NAMALWA (cell line): Measurements from ENCODE around the gene TIRAP.

Experiments
- DNase-seq: peaks from one replicate; pipeline ENCODE4 v3.0.0-alpha.2; 2015; ENCODE audit warnings: low spot score

TIRAP gene

DNA sequence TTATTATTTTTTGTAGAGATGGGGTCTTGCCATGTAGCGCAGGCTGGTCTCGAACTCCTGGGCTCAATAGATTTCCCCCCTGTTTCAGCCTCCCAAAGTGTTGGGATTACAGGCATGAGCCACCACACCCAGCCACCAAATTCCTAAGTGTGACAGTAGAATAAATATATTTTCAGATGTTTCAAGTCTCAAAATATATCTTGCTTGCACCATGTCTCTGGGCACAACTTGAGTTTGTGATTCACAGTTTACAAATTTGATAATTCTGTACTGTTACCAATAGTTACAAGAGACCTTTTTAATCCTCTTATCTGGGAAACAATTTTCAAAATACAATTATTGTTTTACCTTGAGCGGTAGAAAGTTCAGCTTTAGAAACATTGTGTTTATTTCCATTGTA lies 40.1 kb downstream of the TIRAP start:
- DNase-seq: no peak

DNA sequence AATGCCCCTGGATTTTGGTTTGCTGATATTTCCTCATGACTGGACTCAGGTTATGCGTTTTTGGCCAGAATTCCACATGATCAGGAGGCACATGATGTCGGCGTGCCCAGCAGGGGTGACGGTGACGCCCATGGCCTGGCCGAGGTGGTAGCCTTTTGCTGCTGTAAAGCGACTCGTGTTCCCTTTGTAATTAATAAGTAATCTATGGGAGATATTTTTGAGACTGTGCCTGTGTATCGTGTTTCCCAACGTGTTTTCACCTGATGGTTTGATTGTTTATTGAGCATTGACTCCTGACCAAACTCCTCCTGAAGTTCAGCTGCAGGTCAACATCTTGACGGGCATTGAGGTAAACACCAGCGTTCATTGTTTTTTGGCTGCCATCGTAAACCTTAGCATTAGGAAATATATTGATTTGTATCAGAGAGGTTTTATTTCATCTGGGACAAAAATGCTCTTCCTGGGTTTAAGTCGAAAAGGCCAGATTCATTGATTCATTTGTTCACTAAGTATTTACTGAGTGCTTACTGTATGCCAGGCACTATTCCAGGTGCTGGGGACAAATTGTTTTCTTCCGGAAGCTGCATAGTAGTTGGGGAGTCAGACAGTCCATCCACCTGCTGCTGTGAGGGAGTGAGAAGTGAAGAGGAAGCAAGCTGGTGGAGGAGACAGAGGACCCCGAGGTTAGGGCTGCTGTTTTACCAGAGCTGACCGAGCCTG lies 44.5 kb downstream of the TIRAP start:
- no peak for DNase-seq

DNA sequence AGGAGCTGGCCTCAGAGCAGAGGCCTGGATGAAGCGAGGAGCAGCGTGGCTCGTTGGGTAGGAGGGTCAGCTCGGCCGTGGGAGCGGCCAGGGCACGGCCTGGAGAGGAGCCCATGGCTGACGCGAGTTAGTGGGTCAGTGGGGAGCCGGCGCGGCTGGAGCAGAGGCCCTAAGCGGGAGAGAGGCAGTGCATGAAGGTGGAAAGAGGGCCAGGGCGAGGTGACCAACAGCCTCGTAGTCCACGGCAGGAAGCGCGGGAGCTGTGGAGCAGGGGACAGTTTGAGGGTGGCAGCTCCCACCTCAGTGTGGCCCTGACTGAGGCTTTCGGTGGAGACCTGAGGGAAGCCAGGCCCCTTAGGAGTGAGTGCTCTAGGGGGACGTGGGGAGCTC lies 45.1 kb downstream of the TIRAP start:
- no peak for DNase-seq

DNA sequence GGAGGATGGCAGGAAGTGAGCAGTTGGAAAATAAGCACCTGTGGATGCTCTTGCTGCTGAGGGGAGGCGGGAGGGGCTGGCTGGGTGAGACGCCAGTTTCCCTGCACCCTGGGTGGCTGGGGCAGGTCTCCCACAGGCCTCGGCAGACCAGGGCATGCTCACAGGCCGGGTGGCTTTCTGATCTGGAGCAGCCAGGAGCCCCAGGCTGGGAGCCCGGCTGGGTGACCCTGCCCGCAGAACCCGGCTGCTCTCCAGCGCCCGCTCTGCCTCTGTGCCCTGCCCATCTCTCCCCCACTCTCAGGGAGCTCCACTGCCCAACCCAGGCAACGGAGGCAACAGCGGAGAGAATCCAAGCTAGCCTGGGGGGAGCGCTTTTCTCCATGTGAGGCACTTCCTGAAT lies 45.6 kb downstream of the TIRAP start:
- no peak for DNase-seq

DNA sequence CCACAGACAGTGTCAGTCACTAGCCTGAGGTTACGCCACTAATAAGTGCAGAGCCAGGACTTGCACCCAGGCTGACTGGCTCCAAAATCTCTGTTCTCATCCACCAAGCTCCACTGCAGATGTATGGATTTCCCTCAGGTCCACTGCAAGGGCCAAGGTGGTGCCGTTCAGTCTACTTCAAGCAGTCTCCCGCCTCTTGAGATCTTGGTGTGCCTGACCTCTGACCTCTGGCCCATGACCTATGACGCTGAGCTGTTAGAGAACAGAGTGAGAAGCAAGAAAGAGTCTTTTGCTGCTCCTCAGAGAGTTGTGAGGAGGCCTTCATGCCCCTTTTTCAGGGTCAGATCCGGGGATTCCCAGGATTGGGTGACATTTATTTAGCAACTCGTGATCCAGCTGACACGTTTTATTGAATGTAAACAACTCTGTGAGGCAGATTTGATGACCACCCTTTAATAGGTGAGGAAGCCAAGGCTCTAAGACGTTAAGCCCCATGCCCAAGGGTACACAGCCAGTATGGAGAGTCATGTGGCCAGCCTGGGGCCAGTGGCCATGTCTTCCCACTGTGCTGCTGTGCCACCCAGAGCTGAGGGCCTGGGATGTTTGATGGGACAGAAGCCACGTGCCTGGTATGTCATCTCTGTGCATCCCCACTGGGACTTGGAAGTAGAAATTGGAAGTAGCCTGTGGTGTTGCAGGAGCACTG lies 46.2 kb downstream of the TIRAP start:
- no peak for DNase-seq

DNA sequence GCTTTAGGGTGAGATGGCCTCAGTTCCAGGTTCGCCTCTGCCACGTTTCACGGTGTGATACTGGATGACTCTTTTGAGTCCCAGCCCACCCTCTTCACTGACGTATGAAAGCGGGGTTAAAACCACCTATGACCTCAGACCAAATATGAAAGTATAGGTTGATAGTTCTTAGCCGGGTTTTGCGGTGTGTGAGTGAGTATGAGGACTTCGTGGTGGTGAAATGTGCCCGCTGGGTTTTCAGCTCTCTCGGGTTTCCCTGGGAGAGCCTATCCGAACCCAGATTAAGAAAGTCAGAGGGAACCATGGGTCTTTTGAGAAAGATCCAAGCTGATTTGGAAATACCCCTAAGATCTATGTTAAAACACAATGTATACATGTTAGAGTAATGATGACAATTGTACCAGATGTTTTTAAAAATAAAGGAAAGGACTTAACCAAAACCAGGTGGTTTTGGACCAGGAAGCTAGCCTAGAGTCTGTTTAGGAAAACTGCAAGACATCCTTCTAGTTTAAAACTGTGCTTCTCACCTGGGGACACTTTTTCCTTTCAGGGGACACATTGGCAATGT lies 46.8 kb downstream of the TIRAP start:
- no peak for DNase-seq

DNA sequence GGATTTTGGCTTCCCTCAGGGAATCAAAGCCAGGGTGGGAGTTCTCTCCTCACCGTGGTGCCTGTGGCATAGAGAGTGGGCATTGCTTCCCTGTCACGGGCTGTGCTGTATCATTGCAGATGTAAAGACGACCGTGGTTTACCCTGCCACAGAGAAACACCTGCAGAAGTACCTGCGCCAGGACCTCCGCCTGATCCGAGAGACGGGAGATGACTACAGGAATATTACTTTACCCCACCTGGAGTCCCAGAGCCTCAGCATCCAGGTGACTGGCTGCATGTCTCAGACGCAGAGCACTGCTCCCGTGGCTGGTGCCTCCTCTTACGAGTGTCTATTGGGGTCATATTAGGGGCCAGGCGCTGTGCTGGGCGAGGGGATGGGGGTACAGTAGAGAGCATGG lies 48.4 kb downstream of the TIRAP start:
- no peak for DNase-seq

DNA sequence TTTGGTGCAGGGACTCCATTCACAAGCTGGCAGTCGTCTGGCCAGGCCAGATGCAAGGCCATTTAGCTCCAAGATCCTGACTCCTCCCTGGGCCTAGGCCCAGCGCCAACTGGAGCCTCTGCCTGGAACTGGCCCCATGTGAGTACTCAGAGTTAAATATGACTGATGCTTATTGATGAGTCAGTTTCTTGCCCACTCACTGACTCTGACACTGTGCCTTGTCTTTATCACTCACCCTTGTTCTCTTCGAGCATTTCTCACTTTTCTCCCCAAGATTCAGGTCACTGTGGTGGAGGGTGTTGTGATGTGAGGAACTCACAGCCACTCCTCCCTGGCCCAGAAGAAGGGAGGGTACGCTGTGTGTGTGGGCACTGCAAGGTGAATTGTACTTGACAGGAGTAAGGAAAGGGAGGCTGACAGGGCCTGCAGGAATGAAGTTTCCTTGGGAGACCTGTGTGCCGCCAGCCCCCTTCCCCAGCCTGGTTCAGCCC lies 49.4 kb downstream of the TIRAP start:
- DNase-seq: no peak

DNA sequence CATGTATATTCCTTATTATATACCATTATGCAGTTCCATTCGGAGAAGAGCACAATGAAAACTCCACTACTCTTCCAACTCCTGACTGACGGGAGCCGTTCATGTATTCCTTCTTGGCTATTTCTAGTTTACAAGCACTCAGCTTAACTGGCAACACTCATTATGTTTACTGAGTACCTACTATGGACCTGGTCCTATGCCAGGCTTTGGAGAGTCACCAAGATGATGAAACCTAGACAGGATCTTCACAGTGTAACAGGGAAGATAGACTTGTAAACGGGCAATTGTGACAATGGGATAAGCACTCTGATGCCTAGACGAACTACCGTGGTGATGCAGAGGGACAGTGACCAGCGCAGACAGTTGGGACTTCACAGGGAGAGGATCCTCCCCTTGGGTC lies 50.2 kb downstream of the TIRAP start:
- no peak for DNase-seq

DNA sequence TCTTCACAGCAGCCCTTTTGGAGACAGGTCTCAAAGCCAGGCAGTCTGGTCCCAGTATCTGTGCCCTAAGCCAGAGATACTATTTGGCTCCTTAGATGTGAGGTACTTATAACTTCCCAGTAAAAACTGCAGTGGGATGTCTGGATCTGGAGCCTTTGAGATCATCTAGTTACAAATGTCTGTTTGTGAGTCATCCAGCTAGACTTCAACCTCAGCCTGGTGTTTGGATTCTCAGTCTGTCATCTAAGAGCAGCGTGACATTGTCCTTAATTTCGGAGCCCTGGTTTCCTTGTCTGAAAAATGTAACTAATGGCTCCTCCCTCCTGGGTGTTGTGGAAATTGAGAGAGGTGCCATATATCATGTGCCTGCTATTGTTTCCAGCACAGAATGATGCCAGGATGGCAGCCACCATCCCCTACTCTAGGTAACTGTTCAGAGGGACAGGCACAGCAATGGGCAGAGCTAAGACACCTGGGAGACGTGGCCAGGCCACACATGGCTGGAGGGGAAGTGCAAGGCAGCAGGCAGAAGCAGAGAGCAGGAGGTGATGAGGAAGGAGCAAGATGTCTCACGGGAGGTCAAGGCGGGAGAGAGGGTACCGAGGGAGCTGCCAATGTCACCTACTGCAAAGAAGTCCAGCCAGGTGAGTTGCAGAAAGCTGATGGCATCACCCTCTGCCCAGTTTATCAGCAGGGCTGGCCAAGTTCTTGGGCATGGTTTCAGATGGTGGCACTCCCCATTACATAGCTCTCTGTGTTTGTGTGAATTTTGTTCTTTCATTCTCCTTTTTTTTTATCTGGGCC lies 52.0 kb downstream of the TIRAP start:
- no peak for DNase-seq

DNA sequence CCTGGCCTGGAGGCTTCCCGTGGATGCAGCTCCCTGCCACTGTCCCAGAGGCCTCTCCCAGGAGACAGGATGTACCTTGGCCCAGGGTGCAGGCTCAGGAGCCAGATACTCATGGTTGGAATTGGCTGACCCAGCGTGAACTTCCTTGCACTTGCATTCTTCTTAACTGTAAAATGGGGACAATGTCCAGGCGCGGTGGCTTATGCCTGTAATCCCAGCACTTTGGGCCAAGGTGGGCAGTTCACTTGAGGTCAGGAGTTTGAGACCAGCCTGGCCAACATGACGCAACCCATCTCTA lies 52.5 kb downstream of the TIRAP start:
- DNase-seq: no peak

DNA sequence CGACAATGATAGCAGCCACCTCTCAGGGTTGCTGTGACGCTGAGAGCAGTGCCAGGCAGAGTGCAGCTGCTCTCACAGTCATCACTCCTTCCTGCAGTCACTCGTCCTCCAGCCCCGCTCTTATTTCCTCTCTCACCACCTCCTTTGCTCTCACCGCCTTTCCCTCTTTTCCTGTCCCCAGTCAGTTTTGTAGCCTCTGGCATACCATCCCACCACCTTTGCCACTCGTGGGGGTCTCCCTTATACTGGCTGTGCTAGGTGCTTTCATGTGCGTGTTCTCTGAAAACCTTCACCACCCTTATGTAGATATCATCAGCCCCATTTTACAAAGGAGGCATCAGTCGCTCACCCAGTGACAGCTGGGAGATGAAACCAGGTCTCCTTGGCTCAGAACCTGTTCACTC lies 53.2 kb downstream of the TIRAP start:
- no peak for DNase-seq

DNA sequence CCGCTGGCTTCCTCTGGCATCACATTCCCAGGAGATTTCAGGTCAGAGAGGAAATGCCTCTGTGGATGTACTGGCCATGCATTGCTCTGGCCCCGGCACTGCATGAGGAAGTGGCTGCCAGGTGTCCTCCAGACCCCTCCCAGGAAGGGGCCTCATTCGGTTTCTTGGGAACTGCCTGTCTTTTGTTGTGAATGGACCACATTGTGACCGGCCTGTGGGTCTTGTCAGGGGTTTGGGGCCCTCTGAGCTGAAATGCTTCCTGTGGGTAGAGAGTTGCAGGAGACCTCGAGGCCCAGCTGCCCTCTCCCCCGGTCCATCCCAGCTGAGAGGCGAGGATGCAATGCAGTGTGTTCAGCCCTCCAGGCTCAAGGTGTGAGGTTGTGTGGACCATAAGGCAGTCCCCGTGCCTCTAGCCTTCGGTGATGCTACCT lies 53.8 kb downstream of the TIRAP start:
- DNase-seq: no peak

DNA sequence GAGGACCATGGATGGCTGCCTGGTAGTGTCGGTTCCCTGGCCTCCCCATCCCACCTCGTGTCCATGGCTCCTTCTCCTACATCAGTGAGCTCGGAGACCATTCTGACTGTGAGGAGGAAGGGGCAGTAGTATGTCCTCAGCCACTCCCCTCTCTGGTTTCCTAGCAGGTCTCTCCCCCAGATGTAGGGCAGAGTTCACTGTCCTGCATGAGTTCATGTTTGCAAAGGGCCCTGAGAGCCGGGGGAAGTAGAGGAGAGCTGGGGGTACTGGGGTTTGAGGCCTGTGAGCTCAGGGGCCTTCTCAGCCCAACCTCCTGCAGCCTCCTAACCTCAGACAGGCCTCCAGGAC lies 54.2 kb downstream of the TIRAP start:
- DNase-seq: no peak

DNA sequence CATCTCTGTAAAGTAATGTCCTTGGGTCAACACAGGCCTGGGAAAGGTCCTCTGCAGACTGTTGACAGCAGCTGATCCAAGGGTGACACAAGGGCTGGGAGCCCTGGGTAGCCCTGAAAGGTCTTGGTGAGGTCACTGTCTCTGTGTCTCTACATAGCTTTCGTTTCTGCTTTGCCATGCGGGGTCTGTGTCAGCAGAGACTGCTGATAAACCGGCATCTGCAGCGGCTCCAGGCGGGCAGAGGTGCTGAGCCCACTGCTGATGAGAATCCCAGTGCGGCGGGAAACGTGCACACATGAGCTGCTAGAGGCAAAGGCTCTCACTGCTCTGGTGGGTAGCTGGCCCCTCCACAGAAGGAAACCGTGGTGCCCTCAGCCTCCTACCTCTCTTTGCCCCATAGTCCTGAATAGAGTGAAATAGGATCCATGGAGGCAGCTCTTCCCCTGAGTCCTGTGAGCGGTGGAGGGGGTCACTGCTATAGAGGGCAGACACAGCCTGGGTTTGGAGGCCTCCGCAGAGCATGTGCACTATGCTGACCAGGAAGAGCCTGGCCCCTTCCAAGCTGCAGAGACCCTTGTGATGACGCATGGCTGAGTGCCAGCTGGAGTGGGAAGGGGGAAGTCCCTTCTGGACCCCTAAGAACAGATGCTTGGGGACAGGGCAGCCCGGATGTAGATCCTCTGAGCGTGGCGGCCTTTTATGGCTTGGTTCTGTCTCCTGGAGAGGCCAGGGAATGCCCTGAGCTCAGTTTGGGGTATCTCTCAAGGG lies 54.8 kb downstream of the TIRAP start:
- no peak for DNase-seq

DNA sequence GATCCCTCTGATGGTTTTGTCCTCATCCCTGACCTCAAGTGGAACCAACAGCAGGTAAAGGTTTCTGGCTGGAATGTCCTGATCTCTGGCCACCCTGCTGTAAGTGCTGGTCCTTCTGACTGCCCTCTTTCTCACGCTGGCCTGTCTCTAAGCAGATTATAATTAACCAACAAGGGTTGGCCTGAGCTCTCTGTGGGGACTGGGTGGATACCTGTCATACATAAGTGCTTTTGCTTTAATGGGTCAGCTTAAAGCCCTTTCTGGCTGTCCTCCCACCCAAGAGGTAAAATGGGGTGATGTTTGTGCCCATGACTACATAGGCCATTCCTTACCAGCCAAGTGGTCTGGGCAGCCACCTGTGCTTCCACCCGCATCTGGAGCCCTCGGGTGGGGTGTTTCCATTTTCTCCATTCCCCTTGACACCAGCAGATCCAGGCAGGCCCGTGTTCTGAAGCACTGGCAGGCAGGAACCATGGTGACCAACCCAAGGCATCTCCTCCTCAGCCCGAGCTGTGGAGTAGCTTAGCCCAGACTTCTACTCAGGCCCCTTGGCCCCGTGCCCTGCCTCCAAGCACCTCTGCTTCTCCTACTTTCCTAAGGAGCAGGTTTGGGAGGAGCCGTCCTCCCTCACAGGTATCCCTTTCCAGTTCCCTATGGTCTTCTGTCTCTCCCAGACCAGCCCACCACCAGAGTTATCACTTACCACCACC lies 55.6 kb downstream of the TIRAP start:
- DNase-seq: no peak

DNA sequence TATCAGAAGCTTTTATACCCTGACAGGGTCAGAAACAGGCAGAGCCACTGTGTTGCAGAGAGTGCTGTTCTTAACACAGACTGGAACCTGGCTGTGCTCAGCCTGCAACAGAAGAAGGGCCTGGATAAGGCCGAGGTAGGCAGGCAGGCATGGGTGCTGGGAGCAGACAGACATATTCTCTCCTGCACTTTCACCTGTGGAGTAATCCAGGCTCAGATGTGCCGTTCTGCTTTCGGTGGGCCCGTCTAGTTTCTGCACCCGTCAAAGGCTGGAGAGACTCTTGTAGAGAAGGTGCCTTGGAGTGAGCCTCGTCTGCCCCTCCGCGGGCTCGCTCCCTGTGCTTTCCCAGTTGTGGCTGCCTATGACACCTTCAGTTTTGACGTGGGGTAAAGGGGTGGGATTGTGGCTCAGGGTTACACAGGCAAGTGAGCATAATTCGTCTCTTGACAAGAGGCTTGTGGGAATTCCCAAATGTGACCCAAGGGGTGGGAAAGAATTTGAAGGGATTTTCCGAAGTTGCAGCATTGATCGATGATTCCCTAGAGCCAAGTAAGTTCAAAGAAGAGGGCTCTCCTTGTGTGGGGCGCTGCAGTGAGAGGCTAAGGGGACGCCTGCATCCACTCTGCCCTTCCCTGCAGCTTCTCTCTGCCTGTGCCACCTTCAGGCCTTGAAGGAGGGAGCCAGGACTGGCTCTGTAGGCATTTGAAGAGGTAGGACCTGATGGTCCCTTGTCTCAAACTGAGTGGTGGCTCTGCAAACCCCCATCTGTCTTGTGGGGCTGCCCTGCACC lies 56.4 kb downstream of the TIRAP start:
- no peak for DNase-seq

DNA sequence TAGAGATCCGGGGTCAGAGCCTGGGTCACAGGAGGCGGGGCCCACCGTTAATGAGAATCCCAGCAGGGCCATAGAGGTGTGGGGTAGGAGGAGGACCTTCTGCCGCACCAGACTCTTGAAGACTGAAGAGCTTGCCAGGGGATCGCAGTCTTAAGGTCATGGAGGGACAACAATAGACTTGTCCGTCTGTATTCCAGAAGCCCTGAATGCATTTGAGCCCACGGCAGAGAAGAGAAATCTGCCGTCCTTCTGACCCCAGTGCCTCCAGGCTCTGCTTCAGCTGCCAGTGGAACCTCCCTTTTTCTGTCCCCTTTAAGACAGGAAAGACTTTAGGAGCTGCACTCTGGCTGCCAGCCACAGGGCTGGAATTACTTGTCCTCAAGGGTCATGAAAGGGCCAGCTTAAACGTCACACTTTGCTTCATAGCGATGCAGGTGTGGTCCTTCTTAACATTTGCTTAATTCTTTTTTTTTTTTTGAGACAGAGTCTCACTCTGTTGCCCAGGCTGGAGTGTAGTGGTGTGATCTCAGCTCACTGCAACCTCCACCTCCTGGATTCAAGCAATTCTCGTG lies 57.1 kb downstream of the TIRAP start:
- no peak for DNase-seq

DNA sequence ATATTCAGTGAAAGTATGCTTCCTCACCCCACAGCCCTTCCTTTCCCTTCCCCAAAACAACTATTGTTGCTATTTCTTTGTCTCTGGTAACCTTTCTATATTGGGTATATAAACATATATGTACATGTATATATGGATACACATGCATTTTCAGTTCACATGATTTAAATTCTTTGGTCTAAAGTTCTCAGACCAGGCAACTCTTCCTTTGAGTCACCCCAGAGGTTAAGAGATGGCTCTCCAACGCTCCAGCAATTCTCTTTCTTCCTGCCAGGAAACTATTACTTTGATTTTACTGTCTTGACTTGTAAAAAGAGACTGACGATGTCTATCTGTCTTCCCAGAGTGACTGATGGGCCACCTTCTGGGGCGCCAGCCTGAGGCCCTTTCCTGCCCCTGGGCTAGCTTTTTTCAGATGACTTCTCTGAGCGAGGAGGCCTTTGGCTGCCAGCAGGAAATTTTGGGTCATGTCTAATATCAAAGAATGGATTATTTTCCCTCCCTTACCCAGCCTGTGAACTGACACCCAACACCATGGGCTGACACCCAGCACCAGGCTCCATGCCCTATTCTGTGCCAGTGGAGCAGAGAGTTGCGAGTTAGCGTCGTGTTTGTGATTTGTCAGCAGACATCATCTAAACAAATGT lies 58.2 kb downstream of the TIRAP start:
- no peak for DNase-seq

DNA sequence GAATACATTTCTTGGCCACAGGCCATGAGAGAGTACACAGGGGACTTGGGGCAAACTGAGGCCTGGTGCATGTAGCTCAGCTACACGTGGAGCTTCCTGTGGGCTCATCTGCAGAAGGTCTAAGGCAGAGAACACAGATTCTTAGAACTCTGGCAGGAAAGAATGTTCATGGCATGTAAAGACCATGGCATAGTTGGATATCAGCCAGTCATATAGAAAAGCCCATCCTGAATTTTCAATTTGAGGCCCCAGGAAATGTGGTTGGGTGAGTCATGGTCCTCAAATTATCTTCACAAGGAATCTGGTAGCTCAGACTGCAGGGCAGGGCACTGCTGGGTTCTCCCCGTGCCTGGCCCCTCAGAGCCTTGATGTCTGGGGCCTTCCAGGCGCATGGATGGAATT lies 58.9 kb downstream of the TIRAP start:
- DNase-seq: no peak
